K562 (cell line): Measurements from ENCODE around the gene ZNF646. TPM values are rescaled to one million over a fixed set of nuclear protein-coding genes. Genes with fewer than 3 reads are reported as not detected.
A peak's percentile ranks its signal among the peaks of the same experiment; 100 is the strongest.

ENCODE experiments used
- ATAC-seq: fragments of 200-7000 bp; cut with Tn5 transposase; 3 replicates; pipeline ENCODE4 v1.9.1; 2020; ENCODE audit warnings: moderate library complexity
- BruUV-seq: library from RNA; stranded (reverse); fragments of 400-500 nt; replicated peaks from 2 replicates; lab custom pipeline; 2021; lab: Mats Ljungman, UMichigan
- CTCF ChIA-PET: fragments of 300-600 bp; formaldehyde crosslinking; extraction: SDS; loops from one replicate; lab custom pipeline; 2021; ENCODE audit warnings: low intra/inter-chr PET ratio; lab: Yijun Ruan, JAX
- POLR2A ChIA-PET: fragments of 300-600, 350-650 bp; sonication (Branson Sonifier 250); formaldehyde crosslinking; extraction: SDS; loops from one replicate; lab custom pipeline; 2021; ENCODE audit warnings: antibody characterized with exemption, inconsistent platforms; lab: Yijun Ruan, JAX
- DNase-seq, 4 experiments: peaks; one replicate each; pipeline versions ENCODE4 v3.0.0 to v3.0.0-alpha.2; 2011 to 2018; ENCODE audit warnings: low spot score in 3 of 4, mixed read lengths in 3 of 4; ENCODE audit errors: extremely low read depth in 1 of 4
- FAIRE-seq: peaks from 2 replicates; lab custom pipeline; 2011; peaks lifted over from hg19 to GRCh38; lab: Jason Lieb, UNC
- H2AFZ ChIP-seq: 2 replicates; pipeline ENCODE4 v1.6.0; 2011; ENCODE audit warnings: low read depth, low read length, control low read depth, inconsistent platforms
- H3K27ac ChIP-seq: fragments of 200-600 bp; 3 replicates; pipeline ENCODE4 v1.8.0; 2011; ENCODE audit warnings: low read depth, mild to moderate bottlenecking, control low read depth, inconsistent platforms, low read length, moderate library complexity, mixed read lengths; ENCODE audit errors: extremely low read depth
- H3K27me3 ChIP-seq, 2 experiments: fragments of 300-600 bp in 1 of 2; 2 replicates in 1 of 2; 3 replicates in 1 of 2; pipeline versions ENCODE4 v1.6.0 to v1.8.0; 2011; ENCODE audit warnings: inconsistent platforms in 2 of 2, low read length in 2 of 2, mild to moderate bottlenecking in 1 of 2, mixed read lengths in 1 of 2, moderate library complexity in 1 of 2; ENCODE audit not compliant: control insufficient read depth in 2 of 2, insufficient read depth in 2 of 2
- H3K36me3 ChIP-seq: fragments of 300-600 bp; 3 replicates; pipeline ENCODE4 v1.8.0; 2011; ENCODE audit warnings: mild to moderate bottlenecking, low read length, inconsistent platforms; ENCODE audit not compliant: control insufficient read depth, insufficient read depth
- H3K4me1 ChIP-seq, 2 experiments: fragments of 200-600 bp in 1 of 2; replicated peaks in 1 of 2; 2 replicates in 1 of 2; 3 replicates in 1 of 2; pipeline versions ENCODE4 v1.5.1 to v1.8.0; 2011; ENCODE audit warnings: inconsistent platforms in 2 of 2, low read length in 2 of 2, mild to moderate bottlenecking in 1 of 2, mixed read lengths in 1 of 2, moderate library complexity in 1 of 2; ENCODE audit not compliant: control insufficient read depth in 2 of 2, insufficient read depth in 2 of 2
- H3K4me2 ChIP-seq: 2 replicates; pipeline ENCODE4 v1.6.1; 2011; ENCODE audit warnings: low read length, control low read depth, inconsistent platforms, mixed read lengths; ENCODE audit not compliant: insufficient read depth
- H3K4me3 ChIP-seq: fragments of 200-600 bp; sonication (generic), shearing (Covaris generic); 2 replicates; pipeline ENCODE4 v1.5.1; 2016; ENCODE audit warnings: control low read depth, inconsistent platforms
- H3K79me2 ChIP-seq: fragments of 200-600 bp; 3 replicates; pipeline ENCODE4 v1.8.0; 2011; ENCODE audit warnings: low read length, inconsistent platforms; ENCODE audit not compliant: control insufficient read depth, insufficient read depth
- H3K9ac ChIP-seq, 2 experiments: 2 replicates each; pipeline versions ENCODE4 v1.6.0 to v1.6.1; 2011; ENCODE audit warnings: low read depth in 2 of 2, low read length in 2 of 2, control low read depth in 1 of 2, inconsistent platforms in 1 of 2, mild to moderate bottlenecking in 1 of 2, mixed read lengths in 1 of 2; ENCODE audit not compliant: insufficient read depth in 1 of 2
- H3K9me1 ChIP-seq: one replicate; pipeline ENCODE4 v1.6.0; 2011; ENCODE audit warnings: inconsistent platforms, mild to moderate bottlenecking, low read length, moderate library complexity; ENCODE audit not compliant: control insufficient read depth, insufficient read depth
- H3K9me3 ChIP-seq: replicated peaks from 2 replicates; pipeline ENCODE4 v1.5.1; 2011; ENCODE audit warnings: low read depth, low read length, inconsistent platforms; ENCODE audit not compliant: control insufficient read depth, insufficient read depth
- H4K20me1 ChIP-seq: replicated peaks from 2 replicates; pipeline ENCODE4 v1.6.1; 2011; ENCODE audit warnings: low read length, inconsistent platforms, mixed read lengths; ENCODE audit not compliant: control insufficient read depth, insufficient read depth
- CBFA2T3 ChIP-seq: fragments of 450-650 bp; IDR thresholded peaks from 2 replicates; pipeline ENCODE4 v1.6.1; 2017
- POLR2G ChIP-seq: fragments of 200-400 bp; formaldehyde crosslinking; IDR thresholded peaks from 2 replicates; pipeline ENCODE4 v1.6.1; 2017; ENCODE audit warnings: low read depth, mild to moderate bottlenecking, antibody characterized with exemption, low read length, moderate library complexity
- RBFOX2 ChIP-seq: fragments of 200-400 bp; formaldehyde crosslinking; IDR thresholded peaks from 2 replicates; pipeline ENCODE4 v1.6.1; 2017; ENCODE audit warnings: low read depth, mild to moderate bottlenecking, low read length, moderate library complexity
- WGBS: fragments of 100-300 bp; shearing (Covaris generic); methylation state at CpG from one replicate; pipeline ENCODE4 v1.1.6; 2016; ENCODE audit warnings: low coverage, mixed read lengths; ENCODE audit not compliant: insufficient coverage; ENCODE audit errors: missing lambda C conversion rate; 5-methylcytosine and 5-hydroxymethylcytosine counted together
- in situ Hi-C: fragments of 300-500 bp; cut with MboI; formaldehyde crosslinking; loops from 4 replicates; pipeline ENCODE4 v1.15.0; 2018; ENCODE audit warnings: inconsistent platforms, mixed read lengths
- intact Hi-C: fragments of 100-400 bp; cut with micrococcal nuclease; formaldehyde crosslinking; loops from 2 replicates; pipeline ENCODE4 v1.14.2; 2022
- polyA plus RNA-seq, 8 experiments: library from polyadenylated mRNA; depleted of rRNA in 4 of 8; stranded (reverse) in 5 of 8; unstranded in 3 of 8; fragments of >200 nt; fragmentation: Nextera tagmentation in 2 of 8; fragmentation: Illumina TruSeq in 1 of 8; extraction: Ambion mirVana in 2 of 8; extraction: Trizol in 1 of 8; gene quantifications; 2 replicates each; pipeline versions ENCODE4 v1.2.1 to v1.2.3, GENCODE V29; 2011 to 2014; ENCODE audit warnings: inconsistent platforms in 1 of 8, missing spikeins in 1 of 8
- total RNA-seq, 7 experiments: library from RNA; depleted of rRNA in 6 of 7; stranded (reverse); fragments of >200 nt in 6 of 7; fragmentation: Illumina TruSeq in 2 of 7; extraction: Trizol in 2 of 7; gene quantifications; 2 replicates each; pipeline versions ENCODE4 v1.2.1 to v1.2.3, GENCODE V29; 2011 to 2021; ENCODE audit warnings: low replicate concordance in 1 of 7

ZNF646 gene
- total and polyA plus RNA-seq, 9 of the 15 experiments (the other 6 are each of a cell fraction or from before 2014, with no cell fraction given), result 0.08 to 20.6 (median 8.0) TPM

- Histone ChIP-seq H3K4me1 (peaks cover 4 to 67% of the 10 kb centered on the region in 2 experiments; a peak in 3 of 5 replicates), H2AFZ (no peak overlapping the region), H3K4me2 (no peak overlapping the region), H3K27me3 (no peaks in the 10 kb centered on the region), H3K9ac (0 out of 4 replicates have a peak overlapping the region, but pooled peaks of 1 of the 2 experiments have one; percentile 37), H3K27ac (no peak overlapping the region), H3K79me2 (peaks cover 39% of the 10 kb centered on the region), H4K20me1 (peaks cover 5% of the 10 kb centered on the region; the same call in 1 of the 2 replicates), H3K36me3 (peaks cover 73% of the 10 kb centered on the region), H3K4me3 (no peak overlapping the region), H3K9me1 (no peaks in the 10 kb centered on the region), H3K9me3 (no peaks in the 10 kb centered on the region)
- ChIA-PET POLR2A (interaction anchor here (0.6 to 1.8 kb wide), 6 partner anchors 8 to 359 kb away, joined by 3 to 6 read pairs (median 3); partner anchors contain the start of gene FUS), CTCF (no interaction called here)
- in situ Hi-C loops (no loop called here), intact Hi-C loops (no loop called here)
- BruUV-seq, result no TSS peak
- TF ChIP-seq RBFOX2 (peak; percentile 57), POLR2G (peak; percentile 60), CBFA2T3 (no peak)
- 91% methylated on average over 15 of the region's 15 CpGs for WGBS
- ATAC-seq (no peak), FAIRE-seq (no peak), DNase-seq (no peak)
Observed at GRCh38 chr16:31078597-31079341, 4.5 kb downstream of the ZNF646 start.
